ENCODE data around the gene LEKR1. TPM values are rescaled to one million over a fixed set of nuclear protein-coding genes. Genes with fewer than 3 reads are reported as not detected.

LEKR1 gene
- total RNA-seq, 1 donor from 2014 or later = 5.8 TPM

GRCh38 chr3:156997351-156997750 lies 171.2 kb downstream of the LEKR1 start:
- H3K27ac ChIP-seq = no peak overlapping the region
- H3K4me1 ChIP-seq = no peaks in the 10 kb centered on the region
- no peak for ATAC-seq
- no peak overlapping the region for H3K4me3 ChIP-seq
- no peaks in the 10 kb centered on the region for H3K36me3 ChIP-seq
- DNase-seq = no peak
- intact Hi-C loops (cut with DNase I) = no loop called here
- TF ChIP-seq, protein P1, sequence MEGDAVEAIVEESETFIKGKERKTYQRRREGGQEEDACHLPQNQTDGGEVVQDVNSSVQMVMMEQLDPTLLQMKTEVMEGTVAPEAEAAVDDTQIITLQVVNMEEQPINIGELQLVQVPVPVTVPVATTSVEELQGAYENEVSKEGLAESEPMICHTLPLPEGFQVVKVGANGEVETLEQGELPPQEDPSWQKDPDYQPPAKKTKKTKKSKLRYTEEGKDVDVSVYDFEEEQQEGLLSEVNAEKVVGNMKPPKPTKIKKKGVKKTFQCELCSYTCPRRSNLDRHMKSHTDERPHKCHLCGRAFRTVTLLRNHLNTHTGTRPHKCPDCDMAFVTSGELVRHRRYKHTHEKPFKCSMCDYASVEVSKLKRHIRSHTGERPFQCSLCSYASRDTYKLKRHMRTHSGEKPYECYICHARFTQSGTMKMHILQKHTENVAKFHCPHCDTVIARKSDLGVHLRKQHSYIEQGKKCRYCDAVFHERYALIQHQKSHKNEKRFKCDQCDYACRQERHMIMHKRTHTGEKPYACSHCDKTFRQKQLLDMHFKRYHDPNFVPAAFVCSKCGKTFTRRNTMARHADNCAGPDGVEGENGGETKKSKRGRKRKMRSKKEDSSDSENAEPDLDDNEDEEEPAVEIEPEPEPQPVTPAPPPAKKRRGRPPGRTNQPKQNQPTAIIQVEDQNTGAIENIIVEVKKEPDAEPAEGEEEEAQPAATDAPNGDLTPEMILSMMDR (IDR thresholded peaks at IDR 0.05) = no peak
- H3K27me3 ChIP-seq (ENCODE audit: low read depth) = no peaks in the 10 kb centered on the region
- H3K9me3 ChIP-seq = no peaks in the 10 kb centered on the region

- intact Hi-C loops (cut with DNase I) = no loop called here
- ATAC-seq (no peak), DNase-seq (no peak)
- TF ChIP-seq, protein P1 (IDR thresholded peaks at IDR 0.05) = no peak
- Histone ChIP-seq H3K27ac (no peak overlapping the region), H3K4me3 (no peak overlapping the region), H3K27me3 (ENCODE audit: low read depth) (no peaks in the 10 kb centered on the region), H3K4me1 (no peaks in the 10 kb centered on the region), H3K9me3 (no peaks in the 10 kb centered on the region), H3K36me3 (no peaks in the 10 kb centered on the region)
Observed at GRCh38 chr3:157001221-157001957, 175.2 kb downstream of the LEKR1 start.

GRCh38 chr3:157021679-157022078 lies 195.5 kb downstream of the LEKR1 start:
- TF ChIP-seq, protein P1 (IDR thresholded peaks at IDR 0.05) = no peak
- H3K4me3 ChIP-seq = no peak overlapping the region
- ATAC-seq (no peak), DNase-seq (no peak)
- no peaks in the 10 kb centered on the region for H3K36me3 ChIP-seq
- H3K27me3 ChIP-seq (ENCODE audit: low read depth) = no peaks in the 10 kb centered on the region
- H3K9me3 ChIP-seq = no peaks in the 10 kb centered on the region
- H3K27ac ChIP-seq = no peak overlapping the region
- no peaks in the 10 kb centered on the region for H3K4me1 ChIP-seq
- intact Hi-C loops (cut with DNase I) = no loop called here

GRCh38 chr3:157023226-157023625 lies 197.1 kb downstream of the LEKR1 start:
- H3K4me1 ChIP-seq = no peaks in the 10 kb centered on the region
- H3K36me3 ChIP-seq = no peaks in the 10 kb centered on the region
- TF ChIP-seq, protein P1 (IDR thresholded peaks at IDR 0.05) = no peak
- H3K9me3 ChIP-seq = no peaks in the 10 kb centered on the region
- ATAC-seq = no peak
- H3K4me3 ChIP-seq = no peak overlapping the region
- DNase-seq = no peak
- H3K27ac ChIP-seq = no peak overlapping the region
- intact Hi-C loops (cut with DNase I) = no loop called here
- H3K27me3 ChIP-seq (ENCODE audit: low read depth) = no peaks in the 10 kb centered on the region

DNA sequence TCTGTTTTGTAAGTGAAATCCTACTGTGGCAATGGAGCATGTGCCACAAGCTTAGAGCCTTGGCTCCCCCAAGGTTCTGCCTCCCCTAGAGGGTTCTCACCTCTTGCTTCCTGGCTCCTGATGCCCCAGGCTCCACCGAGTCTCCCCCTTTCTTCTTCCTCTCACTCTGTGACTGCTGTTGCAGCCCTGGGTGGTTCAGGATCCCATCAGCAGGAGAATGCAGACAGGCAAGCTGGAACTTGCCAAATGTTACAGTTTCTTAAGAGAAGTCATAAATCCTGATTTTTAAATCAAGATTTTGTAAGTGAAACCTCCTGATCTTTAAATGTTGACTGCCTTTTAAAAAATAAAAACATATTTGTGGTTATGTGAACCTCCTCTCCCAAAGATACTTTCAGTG lies 199.9 kb downstream of the LEKR1 start:
- H3K4me3 ChIP-seq = no peak overlapping the region
- TF ChIP-seq, protein P1 (IDR thresholded peaks at IDR 0.05) = no peak
- DNase-seq = no peak
- H3K36me3 ChIP-seq = no peaks in the 10 kb centered on the region
- intact Hi-C loops (cut with DNase I) = no loop called here
- H3K27ac ChIP-seq = no peak overlapping the region
- H3K27me3 ChIP-seq (ENCODE audit: low read depth) = no peaks in the 10 kb centered on the region
- no peaks in the 10 kb centered on the region for H3K4me1 ChIP-seq
- no peak for ATAC-seq
- H3K9me3 ChIP-seq = no peaks in the 10 kb centered on the region

All from lower lobe of right lung (tissue), 2 donors.